HEK293 (cell line): Measurements from ENCODE around the gene ATG4B.

ENCODE experiments used
- BCL11A ChIP-seq: fragments of 450-650 bp; formaldehyde crosslinking; IDR thresholded peaks from 2 replicates; pipeline ENCODE4 v1.5.1; 2016; ENCODE audit warnings: low read depth, missing biosample characterization, missing genetic modification characterization
- BCL11B ChIP-seq: fragments of 450-650 bp; formaldehyde crosslinking; IDR thresholded peaks from 2 replicates; pipeline ENCODE4 v1.5.1; 2016; ENCODE audit warnings: low read depth, missing biosample characterization, missing genetic modification characterization
- EGR2 ChIP-seq: fragments of 450-650 bp; formaldehyde crosslinking; IDR thresholded peaks from 2 replicates; pipeline ENCODE4 v1.5.1; 2016; ENCODE audit warnings: low read depth, missing biosample characterization, missing genetic modification characterization
- GLIS1 ChIP-seq: fragments of 450-650 bp; formaldehyde crosslinking; IDR thresholded peaks from 2 replicates; pipeline ENCODE4 v1.5.1; 2016; ENCODE audit warnings: missing biosample characterization, missing genetic modification characterization
- GLIS2 ChIP-seq: fragments of 450-650 bp; formaldehyde crosslinking; IDR thresholded peaks from 2 replicates; pipeline ENCODE4 v1.5.1; 2016; ENCODE audit warnings: missing biosample characterization, missing genetic modification characterization
- KLF16 ChIP-seq: fragments of 450-650 bp; formaldehyde crosslinking; IDR thresholded peaks from 2 replicates; pipeline ENCODE4 v1.5.1; 2017; ENCODE audit warnings: missing biosample characterization, missing genetic modification characterization
- KLF7 ChIP-seq: fragments of 450-650 bp; formaldehyde crosslinking; IDR thresholded peaks from 2 replicates; pipeline ENCODE4 v1.5.1; 2016; ENCODE audit warnings: missing biosample characterization, missing genetic modification characterization, borderline replicate concordance
- SP2 ChIP-seq: fragments of 450-650 bp; formaldehyde crosslinking; IDR thresholded peaks from 2 replicates; pipeline ENCODE4 v1.5.1; 2016; ENCODE audit warnings: missing biosample characterization, missing genetic modification characterization
- SP7 ChIP-seq: fragments of 450-650 bp; formaldehyde crosslinking; IDR thresholded peaks from 2 replicates; pipeline ENCODE4 v1.5.1; 2016; ENCODE audit warnings: missing biosample characterization, missing genetic modification characterization
- WT1 ChIP-seq: fragments of 450-650 bp; formaldehyde crosslinking; IDR thresholded peaks from 2 replicates; pipeline ENCODE4 v1.5.1; 2016; ENCODE audit warnings: missing biosample characterization, missing genetic modification characterization
- ZFP3 ChIP-seq: fragments of 450-650 bp; formaldehyde crosslinking; IDR thresholded peaks from 2 replicates; pipeline ENCODE4 v1.5.1; 2016; ENCODE audit warnings: low read depth, missing biosample characterization, missing genetic modification characterization
- ZNF114 ChIP-seq: fragments of 450-650 bp; formaldehyde crosslinking; IDR thresholded peaks from 2 replicates; pipeline ENCODE4 v1.5.0; 2017; ENCODE audit warnings: missing biosample characterization, missing genetic modification characterization
- ZNF133 ChIP-seq: fragments of 450-650 bp; formaldehyde crosslinking; IDR thresholded peaks from 2 replicates; pipeline ENCODE4 v1.5.1; 2016; ENCODE audit warnings: missing biosample characterization, missing genetic modification characterization
- ZNF138 ChIP-seq: fragments of 450-650 bp; formaldehyde crosslinking; IDR thresholded peaks from 2 replicates; pipeline ENCODE4 v1.5.1; 2016; ENCODE audit warnings: missing biosample characterization, missing genetic modification characterization, borderline replicate concordance
- ZNF157 ChIP-seq: fragments of 450-650 bp; formaldehyde crosslinking; IDR thresholded peaks from 2 replicates; pipeline ENCODE4 v1.5.1; 2016; ENCODE audit warnings: missing biosample characterization, missing genetic modification characterization
- ZNF16 ChIP-seq: fragments of 450-650 bp; formaldehyde crosslinking; IDR thresholded peaks from 2 replicates; pipeline ENCODE4 v1.5.1; 2016; ENCODE audit warnings: low read depth, missing biosample characterization, missing genetic modification characterization
- ZNF175 ChIP-seq: fragments of 450-650 bp; formaldehyde crosslinking; IDR thresholded peaks from 2 replicates; pipeline ENCODE4 v1.5.1; 2016; ENCODE audit warnings: missing biosample characterization, missing genetic modification characterization
- ZNF341 ChIP-seq: fragments of 450-650 bp; formaldehyde crosslinking; IDR thresholded peaks from 2 replicates; pipeline ENCODE4; 2016; ENCODE audit warnings: low read depth, missing biosample characterization, missing genetic modification characterization
- ZNF350 ChIP-seq: fragments of 450-650 bp; formaldehyde crosslinking; IDR thresholded peaks from 2 replicates; pipeline ENCODE4 v1.5.0; 2017; ENCODE audit warnings: missing biosample characterization, mild to moderate bottlenecking, missing genetic modification characterization
- ZNF391 ChIP-seq: fragments of 450-650 bp; formaldehyde crosslinking; IDR thresholded peaks from 2 replicates; pipeline ENCODE4 v1.5.1; 2016; ENCODE audit warnings: low read depth, missing biosample characterization, missing genetic modification characterization, borderline replicate concordance
- ZNF423 ChIP-seq: fragments of 450-650 bp; formaldehyde crosslinking; IDR thresholded peaks from 2 replicates; pipeline ENCODE4 v1.5.1; 2016; ENCODE audit warnings: missing biosample characterization, missing genetic modification characterization
- ZNF521 ChIP-seq: fragments of 450-650 bp; formaldehyde crosslinking; IDR thresholded peaks from 2 replicates; pipeline ENCODE4 v1.5.1; 2017; ENCODE audit warnings: missing biosample characterization, mild to moderate bottlenecking, missing genetic modification characterization
- ZNF549 ChIP-seq: fragments of 450-650 bp; IDR thresholded peaks from 2 replicates; pipeline ENCODE4 v1.5.1; 2018; ENCODE audit warnings: missing biosample characterization, missing genetic modification characterization, mild to moderate bottlenecking, inconsistent platforms, moderate library complexity
- ZNF560 ChIP-seq: fragments of 450-650 bp; formaldehyde crosslinking; IDR thresholded peaks from 2 replicates; pipeline ENCODE4 v1.5.1; 2017; ENCODE audit warnings: missing biosample characterization, missing genetic modification characterization, borderline replicate concordance
- ZNF585B ChIP-seq: fragments of 450-650 bp; formaldehyde crosslinking; IDR thresholded peaks from 2 replicates; pipeline ENCODE4 v1.5.1; 2016; ENCODE audit warnings: missing biosample characterization, missing genetic modification characterization
- ZNF600 ChIP-seq: fragments of 450-650 bp; formaldehyde crosslinking; IDR thresholded peaks from 2 replicates; pipeline ENCODE4 v1.5.1; 2016; ENCODE audit warnings: missing biosample characterization, missing genetic modification characterization
- ZNF610 ChIP-seq: fragments of 450-650 bp; formaldehyde crosslinking; IDR thresholded peaks from 2 replicates; pipeline ENCODE4 v1.5.1; 2016; ENCODE audit warnings: missing biosample characterization, missing genetic modification characterization, borderline replicate concordance
- ZNF621 ChIP-seq: fragments of 450-650 bp; formaldehyde crosslinking; IDR thresholded peaks from 2 replicates; pipeline ENCODE4 v1.5.1; 2017; ENCODE audit warnings: missing biosample characterization, missing genetic modification characterization
- ZNF623 ChIP-seq: fragments of 450-650 bp; formaldehyde crosslinking; IDR thresholded peaks from 2 replicates; pipeline ENCODE4 v1.5.1; 2016; ENCODE audit warnings: missing biosample characterization, missing genetic modification characterization
- ZNF785 ChIP-seq: fragments of 450-650 bp; formaldehyde crosslinking; IDR thresholded peaks from 2 replicates; pipeline ENCODE4 v1.5.1; 2016; ENCODE audit warnings: missing biosample characterization, missing genetic modification characterization
- ZSCAN16 ChIP-seq: fragments of 450-650 bp; formaldehyde crosslinking; IDR thresholded peaks from 2 replicates; pipeline ENCODE4 v1.5.1; 2016; ENCODE audit warnings: missing biosample characterization, missing genetic modification characterization
- ZXDB ChIP-seq: fragments of 450-650 bp; formaldehyde crosslinking; IDR thresholded peaks from 2 replicates; pipeline ENCODE4 v1.5.1; 2016; ENCODE audit warnings: missing biosample characterization, missing genetic modification characterization
- TF ChIP-seq, protein P1 (sequence below): fragments of 450-650 bp; formaldehyde crosslinking; IDR thresholded peaks from 2 replicates; pipeline ENCODE4 v1.5.1; 2017; ENCODE audit warnings: missing biosample characterization, missing genetic modification characterization
- TF ChIP-seq, protein P2 (sequence below): fragments of 450-650 bp; formaldehyde crosslinking; IDR thresholded peaks from 2 replicates; pipeline ENCODE4 v1.5.1; 2016; ENCODE audit warnings: missing biosample characterization, missing genetic modification characterization
- TF ChIP-seq, protein P3 (sequence below): fragments of 450-650 bp; formaldehyde crosslinking; IDR thresholded peaks from 2 replicates; pipeline ENCODE4 v1.5.1; 2017; ENCODE audit warnings: missing biosample characterization, missing genetic modification characterization
- TF ChIP-seq, protein P4 (sequence below): fragments of 450-650 bp; formaldehyde crosslinking; IDR thresholded peaks from 2 replicates; pipeline ENCODE4 v1.5.1; 2016; ENCODE audit warnings: missing biosample characterization, missing genetic modification characterization, low read depth

The ATG4B gene

DNA sequence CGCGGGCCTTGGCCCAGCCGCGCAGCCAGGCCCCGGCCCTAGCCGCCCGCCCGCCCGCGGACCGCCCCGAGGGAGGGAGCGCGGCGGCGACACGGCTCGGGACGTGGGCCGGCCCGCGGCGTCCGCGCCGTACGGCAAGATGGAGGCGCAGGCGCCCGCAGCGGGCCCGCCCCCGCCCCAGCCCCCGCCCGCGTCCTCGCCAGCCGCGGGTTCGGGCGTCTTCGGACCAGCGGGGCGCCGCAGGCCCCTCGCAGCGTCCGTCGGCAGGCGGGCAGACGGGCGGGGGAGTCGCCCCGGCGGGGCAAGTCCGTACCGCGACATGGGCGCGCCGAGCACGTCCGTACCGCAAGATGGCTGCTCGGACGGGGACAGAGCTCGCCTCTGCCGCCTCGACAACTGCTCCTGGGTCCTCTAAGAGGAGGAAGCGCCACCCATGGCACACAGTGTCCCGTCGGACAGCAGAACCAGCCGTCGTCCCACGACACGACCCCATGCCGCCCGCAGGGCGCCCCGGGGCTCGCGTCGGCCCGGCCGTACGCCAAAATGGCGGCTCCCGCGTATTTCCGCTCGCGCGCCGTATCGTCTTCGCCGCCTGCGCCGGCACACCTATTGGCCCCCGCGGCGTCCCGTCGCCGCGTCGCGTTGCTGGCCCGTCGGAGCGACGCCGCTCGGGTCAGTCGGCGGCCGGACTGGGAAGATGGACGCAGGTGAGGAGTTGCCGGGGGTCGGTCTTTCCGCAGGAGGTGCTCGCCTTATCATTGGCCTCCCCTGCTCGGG is at the start of gene ATG4B, which contains the start of gene THAP4 (continued):
- TF ChIP-seq KLF16 (tag by site-specific recombination): 0 out of 2 replicates have a peak, but pooled peaks have one; percentile 47
- no peak for TF ChIP-seq ZNF623 (tag by site-specific recombination)
- peak; percentile 50; the same call in 1 of the 2 replicates for TF ChIP-seq ZNF600
- TF ChIP-seq WT1 (tag by site-specific recombination): no peak; the same call in 1 of the 2 replicates
- no peak for TF ChIP-seq ZNF549
- TF ChIP-seq ZNF391 (tag by site-specific recombination): no peak
- TF ChIP-seq, protein P1, sequence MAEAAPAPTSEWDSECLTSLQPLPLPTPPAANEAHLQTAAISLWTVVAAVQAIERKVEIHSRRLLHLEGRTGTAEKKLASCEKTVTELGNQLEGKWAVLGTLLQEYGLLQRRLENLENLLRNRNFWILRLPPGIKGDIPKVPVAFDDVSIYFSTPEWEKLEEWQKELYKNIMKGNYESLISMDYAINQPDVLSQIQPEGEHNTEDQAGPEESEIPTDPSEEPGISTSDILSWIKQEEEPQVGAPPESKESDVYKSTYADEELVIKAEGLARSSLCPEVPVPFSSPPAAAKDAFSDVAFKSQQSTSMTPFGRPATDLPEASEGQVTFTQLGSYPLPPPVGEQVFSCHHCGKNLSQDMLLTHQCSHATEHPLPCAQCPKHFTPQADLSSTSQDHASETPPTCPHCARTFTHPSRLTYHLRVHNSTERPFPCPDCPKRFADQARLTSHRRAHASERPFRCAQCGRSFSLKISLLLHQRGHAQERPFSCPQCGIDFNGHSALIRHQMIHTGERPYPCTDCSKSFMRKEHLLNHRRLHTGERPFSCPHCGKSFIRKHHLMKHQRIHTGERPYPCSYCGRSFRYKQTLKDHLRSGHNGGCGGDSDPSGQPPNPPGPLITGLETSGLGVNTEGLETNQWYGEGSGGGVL (tag by site-specific recombination): no peak
- TF ChIP-seq EGR2: no peak
- no peak for TF ChIP-seq ZNF114 (tag by site-specific recombination)
- TF ChIP-seq ZNF341 (tag by site-specific recombination): no peak
- no peak for TF ChIP-seq ZNF157 (tag by site-specific recombination)
- peak; percentile 61; the same call in 1 of the 2 replicates for TF ChIP-seq ZXDB (tag by site-specific recombination)
- TF ChIP-seq, protein P2, sequence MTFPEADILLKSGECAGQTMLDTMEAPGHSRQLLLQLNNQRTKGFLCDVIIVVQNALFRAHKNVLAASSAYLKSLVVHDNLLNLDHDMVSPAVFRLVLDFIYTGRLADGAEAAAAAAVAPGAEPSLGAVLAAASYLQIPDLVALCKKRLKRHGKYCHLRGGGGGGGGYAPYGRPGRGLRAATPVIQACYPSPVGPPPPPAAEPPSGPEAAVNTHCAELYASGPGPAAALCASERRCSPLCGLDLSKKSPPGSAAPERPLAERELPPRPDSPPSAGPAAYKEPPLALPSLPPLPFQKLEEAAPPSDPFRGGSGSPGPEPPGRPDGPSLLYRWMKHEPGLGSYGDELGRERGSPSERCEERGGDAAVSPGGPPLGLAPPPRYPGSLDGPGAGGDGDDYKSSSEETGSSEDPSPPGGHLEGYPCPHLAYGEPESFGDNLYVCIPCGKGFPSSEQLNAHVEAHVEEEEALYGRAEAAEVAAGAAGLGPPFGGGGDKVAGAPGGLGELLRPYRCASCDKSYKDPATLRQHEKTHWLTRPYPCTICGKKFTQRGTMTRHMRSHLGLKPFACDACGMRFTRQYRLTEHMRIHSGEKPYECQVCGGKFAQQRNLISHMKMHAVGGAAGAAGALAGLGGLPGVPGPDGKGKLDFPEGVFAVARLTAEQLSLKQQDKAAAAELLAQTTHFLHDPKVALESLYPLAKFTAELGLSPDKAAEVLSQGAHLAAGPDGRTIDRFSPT (tag by site-specific recombination): no peak
- no peak for TF ChIP-seq ZNF621
- TF ChIP-seq ZNF585B (tag by site-specific recombination): no peak
- TF ChIP-seq ZNF785 (tag by site-specific recombination): no peak
- TF ChIP-seq ZNF350: no peak
- TF ChIP-seq KLF7: no peak
- TF ChIP-seq SP7 (tag by site-specific recombination): no peak
- TF ChIP-seq, protein P3, sequence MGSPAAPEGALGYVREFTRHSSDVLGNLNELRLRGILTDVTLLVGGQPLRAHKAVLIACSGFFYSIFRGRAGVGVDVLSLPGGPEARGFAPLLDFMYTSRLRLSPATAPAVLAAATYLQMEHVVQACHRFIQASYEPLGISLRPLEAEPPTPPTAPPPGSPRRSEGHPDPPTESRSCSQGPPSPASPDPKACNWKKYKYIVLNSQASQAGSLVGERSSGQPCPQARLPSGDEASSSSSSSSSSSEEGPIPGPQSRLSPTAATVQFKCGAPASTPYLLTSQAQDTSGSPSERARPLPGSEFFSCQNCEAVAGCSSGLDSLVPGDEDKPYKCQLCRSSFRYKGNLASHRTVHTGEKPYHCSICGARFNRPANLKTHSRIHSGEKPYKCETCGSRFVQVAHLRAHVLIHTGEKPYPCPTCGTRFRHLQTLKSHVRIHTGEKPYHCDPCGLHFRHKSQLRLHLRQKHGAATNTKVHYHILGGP: no peak
- no peak for TF ChIP-seq ZNF521 (tag by site-specific recombination)
- 0 out of 2 replicates have a peak, but pooled peaks have one; percentile 32 for TF ChIP-seq BCL11B
- TF ChIP-seq ZNF138 (tag by site-specific recombination): no peak
- TF ChIP-seq ZNF423 (tag by site-specific recombination): 0 out of 2 replicates have a peak, but pooled peaks have one; percentile 46
- TF ChIP-seq ZNF133 (tag by site-specific recombination): no peak
- no peak for TF ChIP-seq ZFP3 (tag by site-specific recombination)
- TF ChIP-seq ZNF175 (tag by site-specific recombination): no peak
- TF ChIP-seq ZNF16 (tag by site-specific recombination): no peak
- TF ChIP-seq ZNF610 (tag by site-specific recombination): no peak; the same call in 1 of the 2 replicates
- TF ChIP-seq, protein P4, sequence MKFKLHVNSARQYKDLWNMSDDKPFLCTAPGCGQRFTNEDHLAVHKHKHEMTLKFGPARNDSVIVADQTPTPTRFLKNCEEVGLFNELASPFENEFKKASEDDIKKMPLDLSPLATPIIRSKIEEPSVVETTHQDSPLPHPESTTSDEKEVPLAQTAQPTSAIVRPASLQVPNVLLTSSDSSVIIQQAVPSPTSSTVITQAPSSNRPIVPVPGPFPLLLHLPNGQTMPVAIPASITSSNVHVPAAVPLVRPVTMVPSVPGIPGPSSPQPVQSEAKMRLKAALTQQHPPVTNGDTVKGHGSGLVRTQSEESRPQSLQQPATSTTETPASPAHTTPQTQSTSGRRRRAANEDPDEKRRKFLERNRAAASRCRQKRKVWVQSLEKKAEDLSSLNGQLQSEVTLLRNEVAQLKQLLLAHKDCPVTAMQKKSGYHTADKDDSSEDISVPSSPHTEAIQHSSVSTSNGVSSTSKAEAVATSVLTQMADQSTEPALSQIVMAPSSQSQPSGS (tag by site-specific recombination): no peak
- no peak for TF ChIP-seq ZNF560 (tag by site-specific recombination)
- TF ChIP-seq GLIS2 (tag by site-specific recombination): peak; percentile 51; the same call in 1 of the 2 replicates
- peak; percentile 36 for TF ChIP-seq SP2 (tag by site-specific recombination)
- TF ChIP-seq BCL11A (tag by site-specific recombination): no peak
- TF ChIP-seq GLIS1: peak; percentile 56
- TF ChIP-seq ZSCAN16 (tag by site-specific recombination): no peak
